Body of pancreas (tissue), 4 donors: ENCODE results near the gene UBE2E1.

ENCODE experiments used
- POLR2A ChIP-seq, 3 donors: fragments of 450-650 bp; IDR thresholded peaks; one replicate each; pipeline ENCODE4 v1.6.1; 2016; ENCODE audit warnings: antibody characterized with exemption in 3 of 3, mild to moderate bottlenecking in 2 of 3
- TF ChIP-seq, protein P1 (sequence below), 7 experiments: fragments of 450-650 bp in 4 of 7; fragments of 200-600 bp in 3 of 7; sonication (generic) in 3 of 7; IDR thresholded peaks; one replicate each; pipeline ENCODE4 v1.5.1; 2016 to 2019; ENCODE audit warnings: antibody characterized with exemption in 7 of 7

DNA sequence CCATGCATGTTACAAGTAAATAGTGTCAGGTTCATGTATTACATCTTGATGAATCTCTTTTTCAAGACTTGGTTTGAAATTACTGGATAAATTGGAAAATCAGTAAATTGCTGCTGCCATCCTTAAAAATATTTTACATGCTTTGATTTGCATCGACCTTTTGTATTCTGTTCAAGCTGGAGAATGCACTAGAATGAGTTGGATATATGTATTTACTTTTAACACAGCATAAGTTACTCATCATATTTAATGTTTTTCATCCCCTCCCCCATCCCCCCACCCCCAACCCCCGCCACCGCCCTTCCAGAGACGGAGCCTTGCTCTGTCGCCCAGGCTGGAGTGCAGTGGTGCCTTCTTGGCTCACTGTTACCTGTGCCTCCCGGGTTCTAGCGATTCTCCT lies 16.8 kb downstream of the UBE2E1 start:
- TF ChIP-seq, protein P1, sequence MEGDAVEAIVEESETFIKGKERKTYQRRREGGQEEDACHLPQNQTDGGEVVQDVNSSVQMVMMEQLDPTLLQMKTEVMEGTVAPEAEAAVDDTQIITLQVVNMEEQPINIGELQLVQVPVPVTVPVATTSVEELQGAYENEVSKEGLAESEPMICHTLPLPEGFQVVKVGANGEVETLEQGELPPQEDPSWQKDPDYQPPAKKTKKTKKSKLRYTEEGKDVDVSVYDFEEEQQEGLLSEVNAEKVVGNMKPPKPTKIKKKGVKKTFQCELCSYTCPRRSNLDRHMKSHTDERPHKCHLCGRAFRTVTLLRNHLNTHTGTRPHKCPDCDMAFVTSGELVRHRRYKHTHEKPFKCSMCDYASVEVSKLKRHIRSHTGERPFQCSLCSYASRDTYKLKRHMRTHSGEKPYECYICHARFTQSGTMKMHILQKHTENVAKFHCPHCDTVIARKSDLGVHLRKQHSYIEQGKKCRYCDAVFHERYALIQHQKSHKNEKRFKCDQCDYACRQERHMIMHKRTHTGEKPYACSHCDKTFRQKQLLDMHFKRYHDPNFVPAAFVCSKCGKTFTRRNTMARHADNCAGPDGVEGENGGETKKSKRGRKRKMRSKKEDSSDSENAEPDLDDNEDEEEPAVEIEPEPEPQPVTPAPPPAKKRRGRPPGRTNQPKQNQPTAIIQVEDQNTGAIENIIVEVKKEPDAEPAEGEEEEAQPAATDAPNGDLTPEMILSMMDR (IDR thresholded peaks at IDR 0.05), result no peak
- TF ChIP-seq POLR2A (IDR thresholded peaks at IDR 0.05), result no peak
